ENCODE results near the gene SLC37A3.

DNA sequence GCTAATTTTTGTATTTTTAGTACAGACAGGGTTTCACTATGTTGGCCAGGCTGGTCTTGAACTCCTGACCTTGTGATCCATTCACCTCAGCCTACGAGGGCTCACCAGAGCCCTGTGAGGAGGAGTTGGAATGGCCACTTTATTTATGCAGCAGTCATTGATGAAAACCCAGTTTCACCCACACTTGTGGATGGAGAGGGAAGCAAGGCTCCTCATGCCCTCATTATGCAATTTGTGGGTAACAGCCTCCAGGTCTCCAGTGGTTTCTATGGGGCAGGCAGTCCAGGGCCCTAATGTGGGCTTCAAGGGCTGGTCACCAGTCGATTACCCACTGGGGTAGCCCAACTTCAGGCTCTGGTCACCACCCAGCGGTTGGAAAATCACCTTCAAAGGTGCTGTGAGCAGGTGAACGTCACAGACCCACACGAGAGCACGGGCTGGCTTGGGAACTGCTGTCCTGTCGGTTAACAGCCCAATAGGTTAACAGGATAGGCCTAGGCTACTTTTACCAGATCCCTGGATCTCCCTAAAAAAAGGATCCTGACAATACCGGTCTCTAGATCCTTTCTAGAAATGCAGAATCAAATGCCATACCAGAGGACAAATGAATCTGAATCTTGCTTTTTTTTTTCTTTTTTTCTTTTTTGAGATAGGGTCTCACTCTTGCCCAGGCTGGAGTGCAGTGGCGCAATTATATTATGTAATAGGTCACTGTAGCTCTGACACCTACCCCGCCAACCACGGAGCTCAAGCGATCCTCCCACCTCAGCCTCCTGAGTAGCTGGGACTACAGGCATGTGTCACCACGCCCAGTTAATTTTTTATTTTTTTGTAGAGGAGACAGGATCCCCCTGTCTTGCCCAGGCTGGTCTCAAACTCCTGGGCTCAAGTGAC lies 97.8 kb downstream of the SLC37A3 start:
- TF ChIP-seq, protein P1, sequence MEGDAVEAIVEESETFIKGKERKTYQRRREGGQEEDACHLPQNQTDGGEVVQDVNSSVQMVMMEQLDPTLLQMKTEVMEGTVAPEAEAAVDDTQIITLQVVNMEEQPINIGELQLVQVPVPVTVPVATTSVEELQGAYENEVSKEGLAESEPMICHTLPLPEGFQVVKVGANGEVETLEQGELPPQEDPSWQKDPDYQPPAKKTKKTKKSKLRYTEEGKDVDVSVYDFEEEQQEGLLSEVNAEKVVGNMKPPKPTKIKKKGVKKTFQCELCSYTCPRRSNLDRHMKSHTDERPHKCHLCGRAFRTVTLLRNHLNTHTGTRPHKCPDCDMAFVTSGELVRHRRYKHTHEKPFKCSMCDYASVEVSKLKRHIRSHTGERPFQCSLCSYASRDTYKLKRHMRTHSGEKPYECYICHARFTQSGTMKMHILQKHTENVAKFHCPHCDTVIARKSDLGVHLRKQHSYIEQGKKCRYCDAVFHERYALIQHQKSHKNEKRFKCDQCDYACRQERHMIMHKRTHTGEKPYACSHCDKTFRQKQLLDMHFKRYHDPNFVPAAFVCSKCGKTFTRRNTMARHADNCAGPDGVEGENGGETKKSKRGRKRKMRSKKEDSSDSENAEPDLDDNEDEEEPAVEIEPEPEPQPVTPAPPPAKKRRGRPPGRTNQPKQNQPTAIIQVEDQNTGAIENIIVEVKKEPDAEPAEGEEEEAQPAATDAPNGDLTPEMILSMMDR (IDR thresholded peaks at IDR 0.05), result no peak
- TF ChIP-seq EZH2phosphoT487 (IDR thresholded peaks at IDR 0.05), result no peak
